GM18511 (cell line): ENCODE measurements around the gene LCK.
"Not testable (repeated sequence)": the region's sequence is repeated elsewhere in the genome, so short reads cannot be mapped to it uniquely, and the experiment has no call there.

Experiments used
- ATAC-seq: cut with Tn5 transposase; IDR thresholded peaks from one replicate; pipeline ENCODE4 v1.9.1; 2021; ENCODE audit warnings: mild to moderate bottlenecking, moderate library complexity; ENCODE audit not compliant: unreplicated experiment

The LCK gene

GRCh38 chr1:32239337-32239736, 11.7 kb upstream of the LCK start:
- ATAC-seq = no peak

GRCh38 chr1:32239790-32240139, 11.3 kb upstream of the LCK start:
- no peak for ATAC-seq

DNA sequence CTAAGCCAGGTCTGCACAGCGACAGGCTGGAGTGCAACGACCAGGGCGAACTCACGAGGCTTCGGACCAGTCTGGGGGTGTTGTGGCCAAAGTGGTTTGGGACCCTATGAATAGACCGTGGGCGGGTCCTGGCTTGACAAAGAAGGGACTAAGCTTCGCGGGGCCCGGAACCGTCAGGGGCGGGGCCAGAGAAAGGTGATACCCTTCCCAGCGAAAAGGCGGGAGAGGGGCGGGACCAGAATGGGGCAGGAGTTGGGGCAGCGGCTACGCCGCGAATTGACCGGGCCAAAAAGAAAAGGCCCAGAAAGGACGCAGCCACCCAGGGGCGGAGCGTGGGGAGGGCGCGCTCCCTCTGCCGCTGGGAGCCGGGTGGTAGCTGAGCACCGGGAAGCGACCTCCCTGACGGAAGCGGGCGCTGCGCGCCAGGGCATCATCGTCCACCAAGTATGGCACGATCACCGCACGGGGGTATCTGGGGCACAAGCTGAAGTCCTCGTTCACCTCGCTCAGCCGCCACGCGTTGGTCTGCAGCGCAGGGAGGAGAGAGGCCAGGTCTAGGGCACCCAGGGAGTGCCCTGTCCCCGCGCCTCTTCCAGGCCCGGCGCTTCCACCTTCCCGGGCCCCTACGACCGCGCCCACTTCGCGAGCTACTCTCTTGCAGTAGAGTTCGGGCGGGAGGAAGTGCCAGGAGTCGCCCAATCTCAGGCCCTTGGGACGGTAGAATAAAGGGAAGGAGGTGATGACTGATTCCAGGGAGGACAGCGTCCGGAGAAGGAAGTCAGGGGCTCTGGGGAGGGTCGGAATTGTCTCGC, 10.7 kb upstream of the LCK start:
- peak; percentile 44 for ATAC-seq

GRCh38 chr1:32241001-32241763, 9.9 kb upstream of the LCK start:
- peak; percentile 58 for ATAC-seq

- ATAC-seq = no peak
Measured at GRCh38 chr1:32242341-32242851, 8.7 kb upstream of the LCK start.

- no peak for ATAC-seq
Measured at GRCh38 chr1:32246888-32247273, 4.2 kb upstream of the LCK start, which contains the start of gene FAM167B. Gene FAM167B (plus strand): TSS chr1:32247222. CDS start chr1:32247422, 200 bp downstream.

- no peak for ATAC-seq
Measured at GRCh38 chr1:32247452-32247851, 3.6 kb upstream of the LCK start.

GRCh38 chr1:32247983-32248889, 2.8 kb upstream of the LCK start:
- ATAC-seq = no peak

- peak; percentile 67 for ATAC-seq
Measured at GRCh38 chr1:32249831-32250525, 1.1 kb upstream of the LCK start.

DNA sequence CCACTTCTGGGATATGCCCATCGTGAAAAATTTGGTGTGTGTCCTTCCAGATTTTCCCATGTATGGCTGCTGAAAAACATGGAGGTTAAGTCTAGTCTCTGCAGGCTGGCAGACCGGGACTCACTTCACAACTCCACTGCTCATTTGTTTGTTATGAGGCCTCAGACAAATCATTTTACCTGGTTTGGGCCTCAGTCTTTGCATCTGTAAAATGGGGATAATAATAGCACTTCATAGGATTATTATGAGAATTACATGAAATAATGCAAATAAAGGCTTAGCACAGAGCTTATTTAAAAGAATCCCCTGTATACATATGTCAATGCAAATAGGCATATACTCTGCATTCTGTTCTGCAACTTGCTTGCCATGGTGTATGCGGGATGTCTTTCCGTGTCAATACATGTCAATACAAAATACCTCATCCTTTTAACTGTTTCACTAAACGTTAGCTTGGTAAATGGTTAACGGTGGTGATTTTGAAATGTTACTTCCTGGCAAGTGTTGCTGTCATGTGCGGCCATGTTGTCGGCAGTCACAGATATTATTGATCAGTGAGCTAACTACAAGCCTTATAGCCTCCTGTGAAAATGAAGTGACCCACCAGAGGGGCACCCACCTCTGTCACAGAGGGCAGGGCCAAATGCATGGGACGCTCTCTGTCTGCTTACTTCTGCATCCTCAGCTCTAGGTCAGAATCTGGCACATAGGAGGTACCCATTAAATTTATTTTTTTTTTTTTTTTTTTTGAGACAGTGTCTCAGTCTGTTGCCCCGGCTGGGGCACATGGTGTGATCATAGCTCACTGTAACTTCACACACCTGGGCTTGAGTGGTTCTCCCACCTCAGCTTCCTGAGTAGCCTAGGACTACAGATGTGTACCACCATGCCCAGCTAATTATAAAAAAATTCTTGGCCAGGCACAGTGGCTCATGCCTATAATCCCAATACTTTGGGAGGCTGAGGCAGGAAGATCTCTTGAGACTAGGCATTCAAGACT, 4.3 kb downstream of the LCK start:
- no peak for ATAC-seq

DNA sequence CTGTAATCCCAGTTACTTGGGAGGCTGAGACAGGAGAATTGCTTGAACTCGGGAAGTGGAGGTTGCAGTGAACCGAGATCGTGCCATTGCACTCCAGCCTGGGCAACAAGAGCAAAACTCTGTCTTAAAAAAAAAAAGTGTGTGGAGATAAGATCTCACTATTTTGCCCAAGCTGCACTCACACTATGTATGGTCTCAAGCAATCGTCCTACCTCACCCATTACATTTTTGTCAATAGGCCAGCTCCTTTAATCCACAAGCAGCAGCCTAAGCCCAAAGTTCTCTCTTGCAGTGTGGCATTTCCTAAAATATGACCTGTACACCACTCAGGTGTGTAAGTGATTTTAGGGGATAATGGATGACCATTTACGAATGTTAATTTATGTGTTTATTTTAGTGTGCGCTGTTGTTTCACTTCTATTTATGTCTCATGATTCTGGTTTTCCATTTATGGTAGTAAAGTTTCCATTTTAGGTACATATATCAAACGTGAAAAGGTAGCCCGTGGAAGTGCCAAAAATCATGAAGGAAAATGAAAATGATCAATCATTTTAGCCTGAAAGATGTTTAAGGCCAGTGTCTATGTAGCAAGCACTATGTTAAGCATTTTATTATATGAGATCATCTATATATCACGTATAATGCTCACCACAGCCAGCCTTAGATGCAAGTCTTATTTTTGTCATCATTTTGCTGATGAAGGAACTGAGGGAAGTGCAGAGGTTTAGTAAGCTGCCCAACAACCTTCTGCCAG, 5.6 kb downstream of the LCK start:
- ATAC-seq = no peak

GRCh38 chr1:32257227-32257508, 6.1 kb downstream of the LCK start:
- no peak for ATAC-seq

DNA sequence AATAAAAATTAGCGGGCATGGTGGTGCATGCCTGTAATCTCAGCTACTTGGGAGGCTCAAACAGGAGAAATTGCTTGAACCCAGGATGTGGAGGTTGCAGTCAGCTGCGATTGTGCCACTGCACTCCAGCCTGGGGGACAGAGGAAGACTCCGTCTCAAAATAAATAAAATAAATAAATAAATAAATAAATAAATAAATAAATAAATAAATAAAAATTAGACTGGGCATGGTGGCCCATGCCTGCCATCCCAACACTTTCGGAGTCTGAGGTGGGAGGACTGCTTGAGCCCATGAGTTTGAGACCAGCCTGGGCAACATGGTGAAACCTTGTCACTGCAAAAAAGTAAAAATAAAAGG, 12.2 kb downstream of the LCK start:
- not testable (repeated sequence) for ATAC-seq

- no peak for ATAC-seq
Measured at GRCh38 chr1:32263744-32264143, 12.7 kb downstream of the LCK start.

- no peak for ATAC-seq
Measured at GRCh38 chr1:32265846-32266245, 14.8 kb downstream of the LCK start.

DNA sequence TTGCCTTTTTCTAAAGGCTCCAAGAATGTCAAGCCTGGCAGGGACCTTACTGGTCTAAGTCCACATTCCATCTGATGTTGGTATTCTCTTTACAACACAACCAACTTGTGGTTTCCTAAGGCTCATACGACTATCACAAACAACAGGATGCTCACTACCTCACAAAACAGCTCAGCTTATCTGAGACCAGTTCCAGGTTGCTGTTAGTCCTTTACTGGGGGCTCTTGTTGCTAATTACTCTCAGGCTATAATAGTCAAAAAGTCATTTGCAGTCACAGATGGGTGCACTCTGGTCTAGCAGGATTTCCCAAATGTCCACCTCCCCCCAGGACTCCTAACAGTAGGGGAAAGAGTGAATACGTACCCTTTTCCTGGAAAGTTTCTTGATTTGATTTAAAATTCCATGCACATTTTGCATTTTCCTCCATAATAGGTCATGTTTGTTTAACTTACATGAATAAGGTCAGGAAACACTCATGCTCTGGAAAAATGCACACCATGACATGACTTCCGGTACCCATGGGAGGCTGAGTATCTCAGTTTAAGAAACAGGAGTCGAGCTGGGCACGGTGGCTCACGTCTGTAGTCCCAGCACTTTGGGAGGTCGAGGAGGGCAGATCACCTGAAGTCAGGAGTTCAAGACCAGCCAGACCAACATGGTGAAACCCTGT, 16.0 kb downstream of the LCK start:
- ATAC-seq = no peak

GRCh38 chr1:32269744-32270143, 18.7 kb downstream of the LCK start:
- no peak for ATAC-seq
